Neural crest cell (in vitro differentiated cells): ENCODE data around the gene CDK7. TPM values are rescaled to one million over a fixed set of nuclear protein-coding genes. Genes with fewer than 3 reads are reported as not detected.
"Not testable (repeated sequence)": the region's sequence is repeated elsewhere in the genome, so short reads cannot be mapped to it uniquely, and the experiment has no call there.

Experiments
- DNase-seq: peaks from one replicate; pipeline ENCODE4 v3.0.0; 2021; ENCODE audit warnings: low read depth, mixed read lengths, low spot score
- H3K27ac Mint-ChIP-seq: one replicate; pipeline ENCODE4 v1.8.0; 2021; ENCODE audit warnings: mild to moderate bottlenecking, mixed read lengths; ENCODE audit not compliant: unreplicated experiment
- H3K27me3 Mint-ChIP-seq: 2 replicates; pipeline ENCODE4 v1.8.0; 2021; ENCODE audit warnings: low read depth, mild to moderate bottlenecking, mixed read lengths
- H3K36me3 Mint-ChIP-seq: 2 replicates; pipeline ENCODE4 v1.8.0; 2021; ENCODE audit warnings: low read depth, mild to moderate bottlenecking, mixed read lengths
- H3K4me1 Mint-ChIP-seq: 2 replicates; pipeline ENCODE4 v1.8.0; 2021; ENCODE audit warnings: mixed read lengths
- H3K4me3 Mint-ChIP-seq: one replicate; pipeline ENCODE4 v1.8.0; 2021; ENCODE audit warnings: mild to moderate bottlenecking, mixed read lengths
- H3K9me3 Mint-ChIP-seq: 2 replicates; pipeline ENCODE4 v1.8.0; 2021; ENCODE audit warnings: mixed read lengths
- CTCF ChIP-seq: fragments of 200-600 bp; sonication (generic); conservative IDR thresholded peaks from 2 replicates; pipeline ENCODE4 v1.5.0; 2021; ENCODE audit warnings: antibody characterized with exemption, mild to moderate bottlenecking
- total RNA-seq: library from RNA; stranded (reverse); gene quantifications from 2 replicates; pipeline ENCODE4 v1.2.1, GENCODE V29; 2021

The CDK7 gene
- total RNA-seq, 1 donor from 2014 or later = 29.4 TPM

- Mint-ChIP-seq H3K27ac (no peak overlapping the region), H3K36me3 (peaks cover 2% of the 10 kb centered on the region), H3K4me3 (no peak overlapping the region)
These were observed 21.0 kb upstream of the CDK7 start for GRCh38 chr5:69213513-69214215.

GRCh38 chr5:69217151-69217511 is 17.6 kb upstream of the CDK7 start:
- no peak overlapping the region for H3K27ac Mint-ChIP-seq
- H3K27me3 Mint-ChIP-seq = no peaks in the 10 kb centered on the region
- no peak for TF ChIP-seq CTCF
- peak overlapping the region; percentile 96 for H3K4me3 Mint-ChIP-seq
- no peak for DNase-seq
- H3K4me1 Mint-ChIP-seq = peaks cover 13% of the 10 kb centered on the region
- peaks cover 9% of the 10 kb centered on the region for H3K36me3 Mint-ChIP-seq
- no peaks in the 10 kb centered on the region for H3K9me3 Mint-ChIP-seq

More at GRCh38 chr5:69213513-69214215, 21.0 kb upstream of the CDK7 start:
- Mint-ChIP-seq H3K27me3 (no peaks in the 10 kb centered on the region), H3K4me1 (peaks cover 7% of the 10 kb centered on the region), H3K9me3 (no peaks in the 10 kb centered on the region)
- no peak for DNase-seq
- no peak for TF ChIP-seq CTCF

- Mint-ChIP-seq H3K9me3 (no peaks in the 10 kb centered on the region), H3K27ac (peak overlapping the region; percentile 96), H3K4me3 (peak overlapping the region; percentile 96), H3K27me3 (no peaks in the 10 kb centered on the region), H3K4me1 (peaks cover 13% of the 10 kb centered on the region), H3K36me3 (peaks cover 9% of the 10 kb centered on the region)
- peak; percentile 90 for DNase-seq
- TF ChIP-seq CTCF = peak; percentile 50
These were observed 16.8 kb upstream of the CDK7 start for GRCh38 chr5:69217548-69218526.

- Mint-ChIP-seq H3K4me1 (peaks cover 13% of the 10 kb centered on the region), H3K27ac (no peak overlapping the region), H3K27me3 (no peaks in the 10 kb centered on the region), H3K36me3 (peaks cover 9% of the 10 kb centered on the region), H3K9me3 (no peaks in the 10 kb centered on the region), H3K4me3 (no peak overlapping the region)
- TF ChIP-seq CTCF = no peak
- DNase-seq = no peak
These were observed 14.7 kb upstream of the CDK7 start for GRCh38 chr5:69219939-69220338.

GRCh38 chr5:69220371-69220770 is 14.3 kb upstream of the CDK7 start:
- not testable (repeated sequence) for H3K9me3 Mint-ChIP-seq, H3K27ac Mint-ChIP-seq

GRCh38 chr5:69220833-69221232 is 13.9 kb upstream of the CDK7 start:
- H3K27ac Mint-ChIP-seq, H3K27me3 Mint-ChIP-seq, H3K36me3 Mint-ChIP-seq, H3K9me3 Mint-ChIP-seq, DNase-seq, H3K4me3 Mint-ChIP-seq: not testable (repeated sequence)
- peaks cover 13% of the 10 kb centered on the region for H3K4me1 Mint-ChIP-seq

More at GRCh38 chr5:69220371-69220770, 14.3 kb upstream of the CDK7 start:
- H3K4me1 Mint-ChIP-seq = peaks cover 13% of the 10 kb centered on the region
- H3K36me3 Mint-ChIP-seq, H3K4me3 Mint-ChIP-seq, DNase-seq, H3K27me3 Mint-ChIP-seq: not testable (repeated sequence)
